ENCODE data around the gene LCN15. TPM values are rescaled to one million over a fixed set of nuclear protein-coding genes. Genes with fewer than 3 reads are reported as not detected.
A peak's percentile ranks its signal among the peaks of the same experiment; 100 is the strongest.
"Not testable (repeated sequence)": the region's sequence is repeated elsewhere in the genome, so short reads cannot be mapped to it uniquely, and the experiment has no call there.

LCN15 gene
- total RNA-seq, 1 experiment from 2014 or later: 0.05 TPM

DNA sequence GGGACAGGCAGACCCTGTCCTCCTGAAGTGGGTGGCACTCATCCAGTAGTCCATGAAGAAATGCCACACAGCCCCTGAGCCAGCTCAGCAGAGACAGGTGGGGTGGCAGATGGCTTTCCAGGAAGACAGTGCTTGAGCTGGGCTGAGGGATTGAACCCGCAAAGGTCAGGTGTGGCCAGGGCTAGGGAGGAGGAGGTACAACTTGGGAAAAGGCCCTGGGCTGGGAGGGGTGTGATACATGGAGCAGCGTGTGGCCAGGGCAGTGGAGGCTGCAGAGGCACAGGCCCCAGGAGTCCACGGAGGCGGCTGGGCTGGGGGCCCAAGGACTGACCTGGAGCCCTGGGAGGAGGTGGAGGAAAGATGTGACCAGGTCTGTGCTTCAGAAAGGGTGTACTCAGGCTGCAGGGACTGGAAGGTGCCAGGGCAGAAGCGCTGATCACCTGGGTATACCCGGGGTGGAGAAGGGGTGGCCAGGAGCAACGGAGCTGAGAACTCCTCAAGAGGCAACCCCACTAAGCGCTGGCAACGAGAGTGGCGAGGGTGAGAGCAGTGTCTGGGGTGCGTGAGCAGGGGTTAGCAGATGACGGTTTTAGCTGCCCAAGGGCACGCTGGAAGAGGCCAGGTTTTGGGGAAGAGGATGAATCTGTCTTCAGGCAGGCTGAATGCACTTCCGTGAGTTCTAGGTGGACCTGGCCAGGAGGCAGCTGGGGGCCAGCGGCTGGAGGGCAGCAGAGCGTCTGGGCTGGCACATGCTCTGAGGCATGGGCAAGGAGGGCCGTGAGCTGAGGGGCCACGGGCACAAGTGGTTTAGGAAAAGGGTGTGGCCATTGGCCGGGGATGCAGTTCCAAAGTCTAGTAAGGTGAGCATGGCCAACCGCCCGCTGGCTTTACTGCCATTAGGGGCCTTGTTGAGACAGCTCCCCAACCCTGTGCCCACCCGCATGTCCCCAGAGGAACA lies 39.5 kb upstream of the LCN15 start:
- CTCF ChIA-PET: no interaction called here
- Histone ChIP-seq H3K4me3 (ENCODE audit: low read depth in 2 of 2, low read length in 2 of 2) (no peak overlapping the region), H3K36me3 (ENCODE audit: control insufficient read depth, insufficient read depth, low read length) (peaks cover 2% of the 10 kb centered on the region; the same call in 1 of the 2 replicates), H3K9me3 (ENCODE audit: control insufficient read depth, insufficient read depth, low read depth, low read length) (no peaks in the 10 kb centered on the region), H3K27me3 (ENCODE audit: control insufficient read depth, insufficient read depth, low read length) (no peaks in the 10 kb centered on the region), H3K27ac (ENCODE audit: low read length) (no peak overlapping the region), H3K4me1 (ENCODE audit: control insufficient read depth, insufficient read depth, low read length) (peaks cover 5% of the 10 kb centered on the region; the same call in 1 of the 2 replicates)
- TF ChIP-seq SIN3A (IDR thresholded peaks at IDR 0.05; ENCODE audit: borderline replicate concordance, insufficient read depth, low read depth, low read length) (no peak), POLR2AphosphoS5 (IDR thresholded peaks at IDR 0.05; ENCODE audit: low read depth, low read length) (0 out of 2 replicates have a peak, but pooled peaks have one; percentile 14)
- DNase-seq (ENCODE audit: low read depth, low spot score) (no peak), ATAC-seq (no peak)
- intact Hi-C loops (cut with micrococcal nuclease; ENCODE audit: unreplicated experiment) (no loop called here), in situ Hi-C loops (cut with HindIII; ENCODE audit: low pct_unique_long_range_greater_than_20kb, low sequenced_read_pairs) (no loop called here)
- no TSS peak for BruUV-seq (replicated peaks)
- POLR2A ChIA-PET: no interaction called here

DNA sequence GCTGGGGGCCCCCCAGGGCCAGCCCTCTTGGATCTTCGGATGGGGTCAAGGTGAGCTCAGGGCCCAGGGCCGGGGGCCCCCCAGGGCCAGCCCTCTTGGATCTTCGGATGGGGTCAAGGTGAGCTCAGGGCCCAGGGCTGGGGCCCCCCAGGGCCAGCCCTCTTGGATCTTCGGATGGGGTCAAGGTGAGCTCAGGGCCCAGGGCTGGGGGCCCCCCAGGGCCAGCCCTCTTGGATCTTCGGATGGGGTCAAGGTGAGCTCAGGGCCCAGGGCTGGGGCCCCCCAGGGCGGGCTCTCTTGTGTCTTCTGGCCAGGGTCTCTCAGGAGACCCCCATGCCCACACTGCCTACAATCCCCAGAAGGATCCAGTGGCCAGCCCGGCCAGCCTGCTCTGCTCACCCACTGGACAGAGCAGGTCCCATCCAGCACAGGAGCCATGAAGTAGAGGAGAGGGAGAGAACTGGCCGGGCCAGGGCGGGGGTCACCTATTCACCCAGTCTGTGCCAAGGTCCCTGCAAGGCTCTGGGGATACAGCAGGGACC lies 38.8 kb upstream of the LCN15 start:
- CTCF ChIA-PET; POLR2A ChIA-PET; in situ Hi-C loops (cut with HindIII; ENCODE audit: low pct_unique_long_range_greater_than_20kb, low sequenced_read_pairs); H3K27me3 ChIP-seq (ENCODE audit: control insufficient read depth, insufficient read depth, low read length); BruUV-seq (replicated peaks); H3K9me3 ChIP-seq (ENCODE audit: control insufficient read depth, insufficient read depth, low read depth, low read length); H3K4me3 ChIP-seq (ENCODE audit: low read depth in 2 of 2, low read length in 2 of 2); DNase-seq (ENCODE audit: low read depth, low spot score); ATAC-seq; H3K36me3 ChIP-seq (ENCODE audit: control insufficient read depth, insufficient read depth, low read length); H3K27ac ChIP-seq (ENCODE audit: low read length); intact Hi-C loops (cut with micrococcal nuclease; ENCODE audit: unreplicated experiment); H3K4me1 ChIP-seq (ENCODE audit: control insufficient read depth, insufficient read depth, low read length): not testable (repeated sequence)

DNA sequence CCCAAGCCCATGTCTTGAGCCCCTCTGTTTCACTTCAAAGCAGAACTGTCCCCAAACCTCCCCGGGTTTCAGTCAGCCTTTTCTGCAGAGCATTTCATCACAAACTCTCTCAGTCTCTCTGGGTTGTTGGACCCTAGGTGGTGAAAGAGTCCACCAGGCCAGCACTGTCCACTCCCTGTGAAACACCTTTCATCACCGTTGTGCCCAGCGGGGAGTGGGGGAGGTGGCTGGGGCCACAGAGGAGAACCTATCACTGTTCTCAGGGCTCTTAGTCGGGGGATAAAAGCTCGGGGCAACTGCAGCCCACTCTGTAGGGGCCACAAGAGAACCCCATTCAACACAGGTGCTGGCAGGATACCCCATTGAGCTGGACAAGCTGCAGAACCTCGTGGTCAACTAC lies 38.0 kb upstream of the LCN15 start:
- Histone ChIP-seq H3K4me3 (ENCODE audit: low read depth in 2 of 2, low read length in 2 of 2) (no peak overlapping the region), H3K9me3 (ENCODE audit: control insufficient read depth, insufficient read depth, low read depth, low read length) (no peaks in the 10 kb centered on the region), H3K36me3 (ENCODE audit: control insufficient read depth, insufficient read depth, low read length) (no peaks in the 10 kb centered on the region), H3K4me1 (ENCODE audit: control insufficient read depth, insufficient read depth, low read length) (peaks cover 5% of the 10 kb centered on the region; the same call in 1 of the 2 replicates), H3K27me3 (ENCODE audit: control insufficient read depth, insufficient read depth, low read length) (no peaks in the 10 kb centered on the region), H3K27ac (ENCODE audit: low read length) (no peak overlapping the region)
- in situ Hi-C loops (cut with HindIII; ENCODE audit: low pct_unique_long_range_greater_than_20kb, low sequenced_read_pairs): no loop called here
- TF ChIP-seq TCF7L2 (IDR thresholded peaks at IDR 0.05; ENCODE audit: low read depth, low read length): no peak
- TF ChIP-seq SIN3A (IDR thresholded peaks at IDR 0.05; ENCODE audit: borderline replicate concordance, insufficient read depth, low read depth, low read length): no peak
- no peak for TF ChIP-seq CTCF (IDR thresholded peaks at IDR 0.05)
- TF ChIP-seq POLR2AphosphoS5 (IDR thresholded peaks at IDR 0.05; ENCODE audit: low read depth, low read length): no peak
- TF ChIP-seq, protein P1, sequence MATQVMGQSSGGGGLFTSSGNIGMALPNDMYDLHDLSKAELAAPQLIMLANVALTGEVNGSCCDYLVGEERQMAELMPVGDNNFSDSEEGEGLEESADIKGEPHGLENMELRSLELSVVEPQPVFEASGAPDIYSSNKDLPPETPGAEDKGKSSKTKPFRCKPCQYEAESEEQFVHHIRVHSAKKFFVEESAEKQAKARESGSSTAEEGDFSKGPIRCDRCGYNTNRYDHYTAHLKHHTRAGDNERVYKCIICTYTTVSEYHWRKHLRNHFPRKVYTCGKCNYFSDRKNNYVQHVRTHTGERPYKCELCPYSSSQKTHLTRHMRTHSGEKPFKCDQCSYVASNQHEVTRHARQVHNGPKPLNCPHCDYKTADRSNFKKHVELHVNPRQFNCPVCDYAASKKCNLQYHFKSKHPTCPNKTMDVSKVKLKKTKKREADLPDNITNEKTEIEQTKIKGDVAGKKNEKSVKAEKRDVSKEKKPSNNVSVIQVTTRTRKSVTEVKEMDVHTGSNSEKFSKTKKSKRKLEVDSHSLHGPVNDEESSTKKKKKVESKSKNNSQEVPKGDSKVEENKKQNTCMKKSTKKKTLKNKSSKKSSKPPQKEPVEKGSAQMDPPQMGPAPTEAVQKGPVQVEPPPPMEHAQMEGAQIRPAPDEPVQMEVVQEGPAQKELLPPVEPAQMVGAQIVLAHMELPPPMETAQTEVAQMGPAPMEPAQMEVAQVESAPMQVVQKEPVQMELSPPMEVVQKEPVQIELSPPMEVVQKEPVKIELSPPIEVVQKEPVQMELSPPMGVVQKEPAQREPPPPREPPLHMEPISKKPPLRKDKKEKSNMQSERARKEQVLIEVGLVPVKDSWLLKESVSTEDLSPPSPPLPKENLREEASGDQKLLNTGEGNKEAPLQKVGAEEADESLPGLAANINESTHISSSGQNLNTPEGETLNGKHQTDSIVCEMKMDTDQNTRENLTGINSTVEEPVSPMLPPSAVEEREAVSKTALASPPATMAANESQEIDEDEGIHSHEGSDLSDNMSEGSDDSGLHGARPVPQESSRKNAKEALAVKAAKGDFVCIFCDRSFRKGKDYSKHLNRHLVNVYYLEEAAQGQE (IDR thresholded peaks at IDR 0.05; ENCODE audit: insufficient read depth in 1 of 2, low read depth in 2 of 2, low read length in 1 of 2): no peak
- ChIA-PET CTCF (no interaction called here), POLR2A (no interaction called here)
- intact Hi-C loops (cut with micrococcal nuclease; ENCODE audit: unreplicated experiment): no loop called here
- DNase-seq (ENCODE audit: low read depth, low spot score) (no peak), ATAC-seq (no peak)
- no TSS peak for BruUV-seq (replicated peaks)

Data from Panc1 (cell line).